ENCODE data around the gene MARCHF4. TPM values are rescaled to one million over a fixed set of nuclear protein-coding genes. Genes with fewer than 3 reads are reported as not detected.

The MARCHF4 gene
- total and polyA plus RNA-seq, 9 of the 15 experiments (the other 6 are each of a cell fraction or from before 2014, with no cell fraction given): 0.05 TPM; not detected in 8

GRCh38 chr2:216346781-216347180 is 25.5 kb downstream of the MARCHF4 start (continued):
- no peak for TF ChIP-seq ZNF277 (CRISPR knock-in tag; IDR thresholded peaks at IDR 0.05; ENCODE audit: borderline replicate concordance)
- no peak for TF ChIP-seq MTA1 (IDR thresholded peaks at IDR 0.05; ENCODE audit: borderline replicate concordance)
- no peak for TF ChIP-seq IFI16 (CRISPR knock-in tag; IDR thresholded peaks at IDR 0.05)
- TF ChIP-seq PPARD (CRISPR knock-in tag; IDR thresholded peaks at IDR 0.05): no peak
- no peak for TF ChIP-seq YBX1 (IDR thresholded peaks at IDR 0.05)
- TF ChIP-seq NKRF (IDR thresholded peaks at IDR 0.05; ENCODE audit: borderline replicate concordance): no peak
- TF ChIP-seq NR3C1 (CRISPR knock-in tag; IDR thresholded peaks at IDR 0.05): no peak
- no peak for TF ChIP-seq TAF15 (IDR thresholded peaks at IDR 0.05; ENCODE audit: low read depth, low read length)

- no peak for ATAC-seq
- Histone ChIP-seq H3K9me3 (replicated peaks; ENCODE audit: control insufficient read depth, insufficient read depth, low read depth, low read length) (no peaks in the 10 kb centered on the region), H3K4me1 (replicated peaks in 1 of 2; ENCODE audit: control insufficient read depth in 2 of 2, insufficient read depth in 2 of 2, low read length in 2 of 2) (no peaks in the 10 kb centered on the region; a peak in 2 of 5 replicates), H3K36me3 (ENCODE audit: control insufficient read depth, insufficient read depth, low read length) (no peaks in the 10 kb centered on the region), H3K27ac (ENCODE audit: extremely low read depth, low read depth, low read length) (no peak overlapping the region), H3K4me2 (ENCODE audit: insufficient read depth, low read length) (no peak overlapping the region), H3K4me3 (no peak overlapping the region), H2AFZ (ENCODE audit: low read depth, low read length) (no peak overlapping the region), H3K9ac (ENCODE audit: insufficient read depth in 1 of 2, low read depth in 2 of 2, low read length in 2 of 2) (no peak overlapping the region), H3K27me3 (ENCODE audit: control insufficient read depth in 2 of 2, insufficient read depth in 2 of 2, low read length in 2 of 2) (peaks cover 0 to 2% of the 10 kb centered on the region in 2 experiments; a peak in 2 of 5 replicates), H3K9me1 (ENCODE audit: control insufficient read depth, insufficient read depth, low read length) (no peaks in the 10 kb centered on the region), H3K79me2 (ENCODE audit: control insufficient read depth, insufficient read depth, low read length) (no peaks in the 10 kb centered on the region), H4K20me1 (replicated peaks; ENCODE audit: control insufficient read depth, insufficient read depth, low read length) (no peaks in the 10 kb centered on the region)
- DNase-seq (ENCODE audit: extremely low read depth in 1 of 4, low spot score in 3 of 4): no peak
- no peak for FAIRE-seq
- TF ChIP-seq DNMT1 (IDR thresholded peaks at IDR 0.05): no peak
- no peak for TF ChIP-seq CHD4 (IDR thresholded peaks at IDR 0.05; ENCODE audit: insufficient read depth, insufficient replicate concordance, low read depth, low read length, poor library complexity, severe bottlenecking)
- no TSS peak for BruUV-seq (replicated peaks)
- in situ Hi-C loops (cut with MboI): no loop called here
- ChIA-PET POLR2A (no interaction called here), CTCF (ENCODE audit: low intra/inter-chr PET ratio) (no interaction called here)
- intact Hi-C loops (cut with micrococcal nuclease): no loop called here
- 6% methylated on average over 2 of the region's 3 CpGs for WGBS (ENCODE audit: insufficient coverage, low coverage, missing lambda C conversion rate)
Measured at GRCh38 chr2:216345846-216346245, 26.4 kb downstream of the MARCHF4 start.

Data from K562 (cell line).